Panc1 (cell line): ENCODE results near the gene CLTC. TPM values are rescaled to one million over a fixed set of nuclear protein-coding genes. Genes with fewer than 3 reads are reported as not detected.
A peak's percentile ranks its signal among the peaks of the same experiment; 100 is the strongest.

Source experiments
- ATAC-seq: fragments of 200-7000 bp; cut with Tn5 transposase; 2 replicates; pipeline ENCODE4 v1.9.1; 2020; ENCODE audit warnings: mild to moderate bottlenecking, moderate library complexity
- BruUV-seq: library from RNA; stranded (reverse); fragments of 400-500 nt; replicated peaks from 2 replicates; lab custom pipeline; 2021; lab: Mats Ljungman, UMichigan
- CTCF ChIA-PET: fragments of 300-600 bp; sonication (Branson Sonifier 250); formaldehyde crosslinking; loops from one replicate; lab custom pipeline; 2022; ENCODE audit warnings: antibody characterized with exemption; lab: Charles Lee
- POLR2A ChIA-PET: fragments of 300-600 bp; sonication (Branson Sonifier 250); formaldehyde crosslinking; loops from one replicate; lab custom pipeline; 2022; ENCODE audit warnings: antibody characterized with exemption; lab: Charles Lee
- DNase-seq: peaks from one replicate; pipeline ENCODE4 v3.0.0-alpha.2; 2010; ENCODE audit warnings: low read depth, low spot score
- H3K27ac ChIP-seq: 2 replicates; pipeline ENCODE4 v1.5.1; 2011; ENCODE audit warnings: mild to moderate bottlenecking, low read length, inconsistent platforms
- H3K27me3 ChIP-seq: fragments of 200-500 bp; sonication (Bioruptor generic); 2 replicates; pipeline ENCODE4 v1.6.0; 2014; ENCODE audit warnings: low read length, inconsistent platforms; ENCODE audit not compliant: control insufficient read depth, insufficient read depth
- H3K36me3 ChIP-seq: fragments of 200-500 bp; sonication (Bioruptor generic); 2 replicates; pipeline ENCODE4 v1.5.1; 2014; ENCODE audit warnings: inconsistent platforms, mild to moderate bottlenecking, low read length, moderate library complexity; ENCODE audit not compliant: control insufficient read depth, insufficient read depth
- H3K4me1 ChIP-seq: 2 replicates; pipeline ENCODE4 v1.5.1; 2011; ENCODE audit warnings: inconsistent platforms, mild to moderate bottlenecking, low read length, moderate library complexity; ENCODE audit not compliant: control insufficient read depth, insufficient read depth
- H3K4me3 ChIP-seq, 2 experiments: 2 replicates each; pipeline ENCODE4 v1.5.1; 2011 to 2012; ENCODE audit warnings: low read depth in 2 of 2, low read length in 2 of 2, mild to moderate bottlenecking in 2 of 2, inconsistent platforms in 1 of 2, moderate library complexity in 1 of 2
- H3K9me3 ChIP-seq: fragments of 200-500 bp; sonication (Bioruptor generic); 2 replicates; pipeline ENCODE4 v1.5.1; 2014; ENCODE audit warnings: low read depth, mild to moderate bottlenecking, inconsistent platforms, low read length, moderate library complexity; ENCODE audit not compliant: control insufficient read depth, insufficient read depth
- POLR2AphosphoS5 ChIP-seq: IDR thresholded peaks from 2 replicates; pipeline ENCODE4 v1.6.1; 2012; ENCODE audit warnings: mild to moderate bottlenecking, low read depth, low read length, moderate library complexity
- REST ChIP-seq, 2 experiments: IDR thresholded peaks; 2 replicates each; pipeline ENCODE4 v1.6.1; 2011 to 2012; ENCODE audit warnings: low read depth in 2 of 2, control low read depth in 1 of 2, low read length in 1 of 2, mild to moderate bottlenecking in 1 of 2, moderate library complexity in 1 of 2; ENCODE audit not compliant: insufficient read depth in 1 of 2
- SIN3A ChIP-seq: IDR thresholded peaks from 2 replicates; pipeline ENCODE4 v1.6.1; 2012; ENCODE audit warnings: low read depth, mild to moderate bottlenecking, low read length, moderate library complexity, borderline replicate concordance; ENCODE audit not compliant: insufficient read depth
- TCF7L2 ChIP-seq: IDR thresholded peaks from 2 replicates; pipeline ENCODE4 v1.6.1; 2011; ENCODE audit warnings: mild to moderate bottlenecking, low read depth, low read length, inconsistent platforms
- in situ Hi-C: cut with HindIII; loops from 2 replicates; pipeline ENCODE4 v1.10.0; 2016; ENCODE audit warnings: low sequenced_read_pairs, low pct_unique_long_range_greater_than_20kb
- intact Hi-C: fragments of 100-400 bp; cut with micrococcal nuclease; formaldehyde crosslinking; loops from one replicate; pipeline ENCODE4 v1.10.0; 2022; ENCODE audit not compliant: unreplicated experiment
- total RNA-seq: library from RNA; stranded (reverse); gene quantifications from one replicate; pipeline ENCODE4 v1.2.1, GENCODE V29; 2021; ENCODE audit not compliant: unreplicated experiment
- TF ChIP-seq, protein P1 (sequence below): fragments of 450-650 bp; IDR thresholded peaks from 2 replicates; pipeline ENCODE4 v1.5.1; 2017; ENCODE audit warnings: mild to moderate bottlenecking

Gene CLTC
- total RNA-seq, 1 experiment from 2014 or later = 221 TPM

DNA sequence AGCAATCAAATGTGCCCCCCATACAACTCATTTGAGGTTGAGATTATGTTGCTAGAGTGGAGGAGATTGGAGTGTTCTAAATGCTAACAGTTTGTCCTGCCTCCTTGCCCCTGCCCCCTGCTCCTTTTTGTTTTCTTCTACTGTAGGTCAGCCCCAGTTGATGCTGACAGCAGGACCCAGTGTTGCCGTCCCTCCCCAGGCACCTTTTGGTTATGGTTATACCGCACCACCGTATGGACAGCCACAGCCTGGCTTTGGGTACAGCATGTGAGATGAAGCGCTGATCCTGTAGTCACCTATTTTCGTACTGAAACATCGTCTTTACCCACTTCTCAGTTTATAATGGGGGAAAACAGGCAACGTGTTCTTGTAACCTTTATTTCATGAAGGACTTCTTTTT, 73.9 kb downstream of the CLTC start:
- Histone ChIP-seq H3K9me3 (no peaks in the 10 kb centered on the region), H3K27me3 (no peaks in the 10 kb centered on the region), H3K4me1 (peaks cover 31% of the 10 kb centered on the region), H3K4me3 (no peak overlapping the region), H3K27ac (peak overlapping the region; percentile 63), H3K36me3 (peaks cover 64% of the 10 kb centered on the region)
- in situ Hi-C loops (no loop called here), intact Hi-C loops (no loop called here)
- ChIA-PET CTCF (no interaction called here), POLR2A (no interaction called here)
- no peak for TF ChIP-seq POLR2AphosphoS5
- TF ChIP-seq TCF7L2 = no peak
- TF ChIP-seq SIN3A = no peak
- TF ChIP-seq REST (IDR thresholded peaks at IDR 0.05; ENCODE audit: insufficient read depth in 1 of 2, low read depth in 2 of 2, low read length in 1 of 2) = no peak
- TF ChIP-seq, protein P1, sequence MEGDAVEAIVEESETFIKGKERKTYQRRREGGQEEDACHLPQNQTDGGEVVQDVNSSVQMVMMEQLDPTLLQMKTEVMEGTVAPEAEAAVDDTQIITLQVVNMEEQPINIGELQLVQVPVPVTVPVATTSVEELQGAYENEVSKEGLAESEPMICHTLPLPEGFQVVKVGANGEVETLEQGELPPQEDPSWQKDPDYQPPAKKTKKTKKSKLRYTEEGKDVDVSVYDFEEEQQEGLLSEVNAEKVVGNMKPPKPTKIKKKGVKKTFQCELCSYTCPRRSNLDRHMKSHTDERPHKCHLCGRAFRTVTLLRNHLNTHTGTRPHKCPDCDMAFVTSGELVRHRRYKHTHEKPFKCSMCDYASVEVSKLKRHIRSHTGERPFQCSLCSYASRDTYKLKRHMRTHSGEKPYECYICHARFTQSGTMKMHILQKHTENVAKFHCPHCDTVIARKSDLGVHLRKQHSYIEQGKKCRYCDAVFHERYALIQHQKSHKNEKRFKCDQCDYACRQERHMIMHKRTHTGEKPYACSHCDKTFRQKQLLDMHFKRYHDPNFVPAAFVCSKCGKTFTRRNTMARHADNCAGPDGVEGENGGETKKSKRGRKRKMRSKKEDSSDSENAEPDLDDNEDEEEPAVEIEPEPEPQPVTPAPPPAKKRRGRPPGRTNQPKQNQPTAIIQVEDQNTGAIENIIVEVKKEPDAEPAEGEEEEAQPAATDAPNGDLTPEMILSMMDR = no peak
- ATAC-seq = peak; percentile 29
- no peak for DNase-seq
- no TSS peak for BruUV-seq

GRCh38 chr17:59694344-59694743, 74.6 kb downstream of the CLTC start:
- intact Hi-C loops = no loop called here
- no TSS peak for BruUV-seq
- Histone ChIP-seq H3K4me3 (no peak overlapping the region), H3K36me3 (peaks cover 60% of the 10 kb centered on the region), H3K4me1 (peaks cover 31% of the 10 kb centered on the region), H3K9me3 (no peaks in the 10 kb centered on the region), H3K27ac (peak overlapping the region; percentile 63), H3K27me3 (no peaks in the 10 kb centered on the region)
- TF ChIP-seq REST (IDR thresholded peaks at IDR 0.05; ENCODE audit: insufficient read depth in 1 of 2, low read depth in 2 of 2, low read length in 1 of 2) = no peak
- ChIA-PET POLR2A (no interaction called here), CTCF (no interaction called here)
- DNase-seq (no peak), ATAC-seq (no peak)
- in situ Hi-C loops = no loop called here
